ENCODE results near the gene CTDSP2. TPM values are rescaled to one million over a fixed set of nuclear protein-coding genes. Genes with fewer than 3 reads are reported as not detected.

The CTDSP2 gene
- total RNA-seq, 1 donor from 2014 or later: 181 TPM

GRCh38 chr12:57781244-57781643 lies 65.3 kb downstream of the CTDSP2 start:
- no peaks in the 10 kb centered on the region for H3K9me3 Mint-ChIP-seq (ENCODE audit: unreplicated experiment)

DNA sequence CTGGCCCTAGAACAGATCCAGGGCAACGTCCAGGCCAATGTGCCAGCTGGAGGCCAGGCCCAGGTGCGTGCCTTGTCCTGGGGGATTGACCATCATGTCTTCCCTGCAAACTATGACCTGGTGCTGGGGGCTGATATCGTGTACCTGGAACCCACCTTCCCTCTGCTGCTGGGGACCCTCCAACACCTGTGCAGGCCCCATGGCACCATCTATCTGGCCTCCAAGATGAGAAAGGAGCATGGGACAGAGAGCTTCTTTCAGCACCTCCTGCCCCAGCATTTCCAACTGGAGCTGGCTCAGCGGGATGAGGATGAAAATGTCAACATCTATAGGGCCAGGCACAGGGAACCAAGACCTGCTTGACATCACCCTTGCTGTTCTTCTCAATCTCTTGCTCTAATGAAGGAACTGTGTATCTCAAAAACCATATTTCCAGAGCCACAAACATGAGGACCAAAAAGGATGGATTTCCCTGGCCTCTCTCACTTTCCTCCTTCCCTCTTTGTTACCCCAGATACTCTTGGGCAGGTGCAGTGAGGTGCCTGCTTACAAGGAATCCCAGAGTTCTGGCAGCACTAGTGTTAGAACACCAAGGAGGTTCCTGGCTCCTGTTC lies 66.1 kb downstream of the CTDSP2 start:
- no peak for TF ChIP-seq CTCF (IDR thresholded peaks at IDR 0.05; ENCODE audit: unreplicated experiment)
- no peak overlapping the region for H3K27ac Mint-ChIP-seq (ENCODE audit: unreplicated experiment)
- no peak overlapping the region for H3K4me3 Mint-ChIP-seq (ENCODE audit: unreplicated experiment)

More at GRCh38 chr12:57781244-57781643, 65.3 kb downstream of the CTDSP2 start:
- Mint-ChIP-seq H3K4me1 (ENCODE audit: unreplicated experiment) (peaks cover 15% of the 10 kb centered on the region), H3K4me3 (ENCODE audit: unreplicated experiment) (no peak overlapping the region), H3K36me3 (ENCODE audit: low read depth, unreplicated experiment) (peaks cover 20% of the 10 kb centered on the region), H3K27me3 (ENCODE audit: unreplicated experiment) (peaks cover 2% of the 10 kb centered on the region), H3K27ac (ENCODE audit: unreplicated experiment) (no peak overlapping the region)
- TF ChIP-seq CTCF (IDR thresholded peaks at IDR 0.05; ENCODE audit: unreplicated experiment): no peak
- no peak for DNase-seq (ENCODE audit: low spot score)

DNA sequence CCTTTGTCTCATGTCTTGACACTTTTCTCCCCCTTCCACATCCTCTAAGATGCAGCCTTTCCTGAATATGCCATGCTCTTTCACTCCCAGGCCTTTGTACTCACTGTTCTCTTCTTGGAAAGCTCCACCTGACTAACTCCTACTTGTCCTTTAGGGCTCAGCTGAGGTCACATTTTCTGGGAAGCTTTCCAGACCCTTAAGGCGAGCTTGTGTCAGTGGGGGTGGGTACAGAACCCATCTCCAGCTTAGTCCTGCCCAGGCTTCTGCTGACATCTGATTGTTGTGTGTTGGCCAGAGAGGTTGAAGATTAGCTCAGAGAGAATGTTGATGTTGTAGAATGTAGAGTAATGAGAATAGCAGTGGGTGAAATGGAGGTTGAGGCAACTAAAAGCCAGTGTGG lies 66.8 kb downstream of the CTDSP2 start:
- Mint-ChIP-seq H3K4me1 (ENCODE audit: unreplicated experiment) (peaks cover 15% of the 10 kb centered on the region), H3K9me3 (ENCODE audit: unreplicated experiment) (no peaks in the 10 kb centered on the region), H3K4me3 (ENCODE audit: unreplicated experiment) (no peak overlapping the region), H3K27me3 (ENCODE audit: unreplicated experiment) (peaks cover 2% of the 10 kb centered on the region), H3K36me3 (ENCODE audit: low read depth, unreplicated experiment) (peaks cover 22% of the 10 kb centered on the region), H3K27ac (ENCODE audit: unreplicated experiment) (no peak overlapping the region)
- no peak for TF ChIP-seq CTCF (IDR thresholded peaks at IDR 0.05; ENCODE audit: unreplicated experiment)
- DNase-seq (ENCODE audit: low spot score): no peak

More for the DNA sequence above, 66.1 kb downstream of the CTDSP2 start:
- Mint-ChIP-seq H3K36me3 (ENCODE audit: low read depth, unreplicated experiment) (peaks cover 22% of the 10 kb centered on the region), H3K9me3 (ENCODE audit: unreplicated experiment) (no peaks in the 10 kb centered on the region), H3K27me3 (ENCODE audit: unreplicated experiment) (peaks cover 2% of the 10 kb centered on the region), H3K4me1 (ENCODE audit: unreplicated experiment) (peaks cover 15% of the 10 kb centered on the region)
- no peak for DNase-seq (ENCODE audit: low spot score)

DNA sequence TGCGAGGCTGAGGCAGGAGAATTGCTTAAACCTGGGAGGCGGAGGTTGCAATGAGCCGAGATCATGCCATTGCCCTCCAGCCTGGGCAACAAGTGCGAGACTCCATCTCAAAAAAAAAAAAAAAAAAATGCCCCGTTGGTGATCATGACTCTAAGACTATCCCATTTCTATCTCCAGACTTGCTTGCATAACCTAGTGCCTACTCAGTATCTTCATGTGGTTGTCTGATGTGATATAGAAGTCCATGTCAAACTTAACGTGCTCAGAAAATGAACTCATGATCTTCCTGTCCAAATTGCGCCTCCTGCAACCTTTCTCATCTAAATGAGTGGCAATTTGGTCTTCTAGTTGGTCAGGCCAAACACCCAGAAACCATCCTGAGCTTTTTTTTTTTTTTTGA lies 68.6 kb downstream of the CTDSP2 start:
- peaks cover 11% of the 10 kb centered on the region for H3K4me1 Mint-ChIP-seq (ENCODE audit: unreplicated experiment)

More for the DNA sequence above, 68.6 kb downstream of the CTDSP2 start:
- no peak overlapping the region for H3K27ac Mint-ChIP-seq (ENCODE audit: unreplicated experiment)
- H3K27me3 Mint-ChIP-seq (ENCODE audit: unreplicated experiment): peaks cover 1% of the 10 kb centered on the region
- peaks cover 15% of the 10 kb centered on the region for H3K36me3 Mint-ChIP-seq (ENCODE audit: low read depth, unreplicated experiment)
- H3K4me3 Mint-ChIP-seq (ENCODE audit: unreplicated experiment): no peak overlapping the region
- no peaks in the 10 kb centered on the region for H3K9me3 Mint-ChIP-seq (ENCODE audit: unreplicated experiment)
- no peak for TF ChIP-seq CTCF (IDR thresholded peaks at IDR 0.05; ENCODE audit: unreplicated experiment)
- DNase-seq (ENCODE audit: low spot score): no peak

Data from endothelial cell (in vitro differentiated cells).